Measurements from ENCODE around the gene SETD2.
A peak's percentile ranks its signal among the peaks of the same experiment; 100 is the strongest.

Gene SETD2

DNA sequence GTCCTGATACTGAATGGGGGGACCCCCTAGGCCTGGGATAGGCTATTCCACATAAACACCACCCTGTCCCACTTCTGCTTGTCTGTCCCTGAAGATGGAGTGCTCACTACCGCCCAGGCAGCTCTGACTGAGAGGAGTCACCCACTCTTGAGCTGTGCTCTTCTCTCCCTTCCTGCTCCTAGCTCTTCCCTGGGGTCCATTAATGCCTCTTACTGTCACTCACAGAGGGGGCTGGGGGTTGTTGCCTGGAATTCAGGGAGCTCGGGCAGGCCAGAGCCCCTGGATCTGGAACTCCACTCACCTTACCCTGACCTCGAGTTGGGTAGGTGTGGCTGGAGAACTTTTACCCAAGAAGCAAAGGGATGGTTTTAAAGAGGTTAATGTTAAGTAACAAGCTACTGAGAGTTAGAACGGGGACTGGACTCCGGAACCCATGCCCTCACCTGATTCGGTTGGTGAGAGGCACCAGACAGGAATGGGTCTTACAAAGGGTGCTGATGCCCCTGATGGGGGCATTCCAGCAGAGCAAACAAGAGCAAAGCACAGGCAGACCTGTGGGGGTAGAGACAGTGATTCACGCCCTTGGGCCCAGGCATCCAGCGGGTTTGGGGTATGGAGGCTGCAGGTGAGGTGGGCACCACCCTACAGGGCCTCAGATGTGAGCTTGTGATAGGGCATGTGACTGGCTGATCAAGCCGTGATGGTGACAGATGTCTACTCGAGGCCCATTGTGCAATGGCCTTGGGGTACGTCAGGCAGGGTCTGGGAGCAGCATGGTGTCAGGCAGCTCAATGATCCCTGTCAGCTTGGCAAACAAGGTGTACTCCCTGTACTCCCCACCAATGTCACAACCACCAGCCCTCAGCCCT, 179.1 kb downstream of the SETD2 start:
- no peak for DNase-seq (ENCODE audit: low spot score)

DNA sequence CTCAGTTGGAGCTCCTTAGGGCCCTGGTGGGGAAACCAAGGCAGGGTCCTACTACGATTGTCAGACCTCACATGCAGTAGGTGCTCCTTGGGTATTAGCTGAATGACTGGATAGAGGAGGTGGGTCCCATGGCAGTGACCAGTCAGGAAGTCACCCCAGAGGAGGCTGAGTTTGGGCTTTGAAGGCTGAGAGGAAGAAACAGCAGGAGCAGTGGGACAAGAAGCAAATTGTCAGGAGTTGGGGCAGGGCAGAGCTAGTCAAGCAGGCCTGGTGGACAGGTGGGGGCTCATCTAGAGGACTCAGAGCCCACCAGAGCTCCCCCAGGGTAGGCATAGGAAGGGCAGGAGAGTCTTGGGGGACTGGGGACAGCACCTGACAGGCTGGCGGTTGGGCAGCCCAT, 181.4 kb downstream of the SETD2 start:
- no peak for DNase-seq (ENCODE audit: low spot score)

GRCh38 chr3:46981932-46982471, 181.9 kb downstream of the SETD2 start:
- no peak for DNase-seq (ENCODE audit: low spot score)

GRCh38 chr3:46979958-46980497, 183.9 kb downstream of the SETD2 start:
- DNase-seq (ENCODE audit: low spot score) = peak; percentile 80

DNA sequence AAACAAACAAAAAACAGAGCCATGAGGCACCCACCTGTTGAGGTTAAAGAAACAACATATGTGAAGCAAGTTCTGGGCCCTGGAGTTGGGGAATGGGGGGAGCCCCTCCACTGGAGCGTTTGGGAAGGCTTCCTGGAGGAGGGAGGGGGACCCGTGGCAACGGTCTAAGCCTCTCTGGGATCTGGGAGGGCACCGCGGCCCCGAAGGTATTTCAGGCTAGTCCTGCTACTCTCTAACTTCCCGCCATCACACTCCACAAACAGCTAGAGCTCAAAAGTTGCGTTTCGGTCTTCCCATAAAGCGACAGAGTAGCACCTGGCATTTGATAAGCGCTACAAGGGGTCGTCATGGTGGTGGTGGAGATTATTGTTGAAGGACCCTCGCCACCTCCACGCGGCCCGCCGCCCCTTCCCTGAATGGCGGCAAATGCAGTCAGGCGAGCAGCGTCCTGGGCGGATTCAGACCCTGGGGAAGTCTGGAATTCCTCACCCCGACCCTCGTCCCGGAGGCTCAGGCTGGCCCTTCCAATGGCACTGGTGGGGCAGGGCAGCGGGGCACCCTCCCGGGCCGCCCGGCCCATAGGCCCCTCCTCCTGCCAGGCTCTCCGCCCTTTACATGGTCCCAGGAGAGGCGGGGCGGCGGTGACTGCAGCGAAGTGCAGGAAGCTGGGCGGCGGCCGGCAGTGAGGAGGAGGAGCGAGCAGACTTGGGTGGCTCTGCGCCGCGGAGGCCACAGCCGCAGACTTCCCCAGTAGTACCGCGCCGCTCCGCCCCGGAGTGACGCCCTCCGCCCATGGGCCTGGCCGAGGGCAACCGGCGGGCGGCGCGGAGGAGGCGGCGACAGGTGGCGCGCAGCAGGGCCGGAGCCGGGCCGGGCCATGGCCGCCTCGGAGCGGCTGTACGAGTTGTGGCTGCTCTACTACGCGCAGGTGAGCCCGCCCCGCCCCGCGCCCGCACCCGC, 184.6 kb downstream of the SETD2 start, which contains the start of gene NBEAL2:
TSS of gene NBEAL2 (plus strand) at position 682 of the 960 bp plus-strand sequence. CDS start at position 878, 196 bp downstream.
- peak; percentile 94 for DNase-seq (ENCODE audit: low spot score)

DNA sequence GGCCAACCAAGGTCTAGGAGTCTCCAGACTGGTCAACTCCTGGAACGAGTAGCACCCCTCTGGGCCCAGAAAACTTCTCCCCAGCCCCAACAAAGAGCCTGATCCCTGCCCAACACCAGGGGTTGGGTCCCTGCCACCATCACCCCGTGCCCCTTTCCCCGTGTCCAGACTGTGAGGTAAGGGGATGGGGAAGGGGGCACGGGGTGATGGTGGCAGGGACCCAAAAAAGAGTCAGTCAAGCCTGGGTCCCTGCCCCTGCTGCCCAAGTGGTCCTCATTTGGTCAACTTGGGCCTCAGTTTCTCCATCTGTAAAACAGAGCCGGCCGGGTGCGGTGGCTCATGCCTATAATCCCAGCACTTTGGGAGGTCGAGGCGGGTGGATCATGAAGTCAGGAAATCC, 185.5 kb downstream of the SETD2 start:
- DNase-seq (ENCODE audit: low spot score) = no peak

- DNase-seq (ENCODE audit: low spot score) = no peak
These were observed 186.1 kb downstream of the SETD2 start for GRCh38 chr3:46977811-46978195.

DNA sequence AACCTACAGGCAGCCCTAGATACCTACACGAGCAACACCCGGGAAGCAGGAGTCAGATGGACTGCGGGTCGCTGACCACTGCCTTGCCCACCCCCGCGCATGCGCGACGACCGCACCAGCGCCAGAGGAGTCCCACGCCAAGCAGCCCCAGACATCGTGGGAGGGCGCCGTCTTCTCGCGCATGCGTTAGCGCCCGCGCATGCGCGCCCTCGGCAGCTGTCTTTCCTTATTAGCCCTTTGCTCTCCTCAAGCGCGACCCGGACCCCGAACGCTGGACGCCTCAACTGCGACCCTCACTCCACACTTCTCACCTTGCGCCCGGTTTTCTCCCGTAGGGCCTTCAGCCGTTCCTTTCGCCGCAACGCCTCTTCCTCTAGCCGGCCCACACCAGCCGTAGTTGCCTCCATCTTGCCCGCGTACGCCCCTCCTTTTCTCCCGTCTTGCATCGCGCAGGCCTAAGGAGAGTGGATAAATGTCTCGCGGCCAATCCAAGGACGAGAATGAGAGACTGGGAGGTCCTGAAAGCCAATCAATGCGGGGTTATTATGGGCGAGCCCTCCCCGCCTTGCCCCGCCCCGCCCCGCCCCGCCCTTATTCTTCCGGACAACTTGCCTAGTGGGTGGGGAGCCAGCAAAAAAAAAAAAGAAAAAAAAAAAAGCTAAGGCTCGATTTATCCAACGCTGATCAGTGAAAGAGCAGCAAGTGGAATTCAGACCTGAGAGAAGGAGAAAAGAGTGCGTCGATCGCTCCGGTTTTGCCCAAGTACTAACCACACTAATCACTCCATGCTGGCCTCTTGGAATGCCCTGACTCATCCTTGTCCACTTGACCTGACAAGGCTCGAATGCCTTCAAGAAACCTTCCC, 187.4 kb downstream of the SETD2 start, which contains the start of gene CCDC12:
TSS of gene CCDC12 (minus strand) at position 420 of the 865 bp plus-strand sequence. CDS start at position 407, 13 bp downstream.
- DNase-seq (ENCODE audit: low spot score) = peak; percentile 95

DNA sequence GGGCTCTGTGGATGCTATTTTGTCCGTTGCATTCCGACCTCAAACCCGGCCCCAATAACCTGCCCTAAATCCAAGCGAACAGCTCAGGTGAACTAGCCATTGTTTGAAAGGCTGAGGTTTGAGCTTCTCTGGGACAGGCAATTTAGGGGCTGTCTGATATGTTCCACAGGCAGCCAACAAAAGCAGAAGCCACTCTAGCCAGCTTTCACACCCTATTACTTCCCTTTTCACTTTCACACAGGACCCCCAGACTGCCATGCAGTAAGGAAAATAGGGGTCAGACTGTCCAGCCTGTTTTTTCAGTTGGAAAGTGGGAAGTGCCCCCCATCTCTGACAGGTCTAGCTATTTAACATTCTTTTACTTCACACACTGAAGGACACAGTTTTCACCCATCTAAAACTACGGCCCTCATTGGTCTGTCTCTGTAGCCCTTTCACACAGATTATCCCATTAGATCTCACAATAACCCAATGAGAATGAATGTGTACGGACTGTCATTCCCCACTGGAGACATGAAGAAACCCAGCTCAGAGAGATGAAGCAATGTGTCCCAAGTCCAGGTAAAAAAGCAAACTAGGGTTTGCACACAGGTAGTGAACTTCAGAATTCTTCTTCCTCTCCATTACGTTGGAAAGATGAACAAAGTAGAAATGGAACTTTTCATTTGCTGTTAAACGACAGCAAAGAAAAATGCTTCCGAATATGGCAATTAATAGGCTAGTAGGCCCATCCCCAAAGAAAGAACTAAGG, 189.3 kb downstream of the SETD2 start:
- DNase-seq (ENCODE audit: low spot score) = no peak

- no peak for DNase-seq (ENCODE audit: low spot score)
These were observed 191.5 kb downstream of the SETD2 start for GRCh38 chr3:46972396-46972795.

- DNase-seq (ENCODE audit: low spot score) = no peak
These were observed 192.2 kb downstream of the SETD2 start for GRCh38 chr3:46971742-46972141.

DNA sequence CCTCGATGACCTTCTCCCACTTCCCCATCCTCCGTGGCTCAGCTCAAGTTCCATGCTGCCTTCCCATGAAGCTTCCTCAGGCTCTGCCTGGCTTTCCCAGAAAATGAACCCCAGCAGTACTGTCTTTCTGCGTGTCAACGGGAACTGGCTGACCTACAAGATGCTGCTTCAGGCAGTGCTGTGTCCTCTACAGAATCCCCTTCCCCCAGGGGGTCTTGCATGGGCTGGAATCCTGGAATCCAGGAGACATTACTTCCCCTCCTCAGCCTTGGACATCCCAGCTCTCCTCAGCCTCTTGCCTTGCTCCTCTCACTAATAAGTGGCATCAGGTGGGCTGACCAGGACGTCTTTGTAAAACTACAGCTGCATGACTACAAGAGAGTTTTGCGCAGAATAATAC, 192.8 kb downstream of the SETD2 start:
- no peak for DNase-seq (ENCODE audit: low spot score)

DNA sequence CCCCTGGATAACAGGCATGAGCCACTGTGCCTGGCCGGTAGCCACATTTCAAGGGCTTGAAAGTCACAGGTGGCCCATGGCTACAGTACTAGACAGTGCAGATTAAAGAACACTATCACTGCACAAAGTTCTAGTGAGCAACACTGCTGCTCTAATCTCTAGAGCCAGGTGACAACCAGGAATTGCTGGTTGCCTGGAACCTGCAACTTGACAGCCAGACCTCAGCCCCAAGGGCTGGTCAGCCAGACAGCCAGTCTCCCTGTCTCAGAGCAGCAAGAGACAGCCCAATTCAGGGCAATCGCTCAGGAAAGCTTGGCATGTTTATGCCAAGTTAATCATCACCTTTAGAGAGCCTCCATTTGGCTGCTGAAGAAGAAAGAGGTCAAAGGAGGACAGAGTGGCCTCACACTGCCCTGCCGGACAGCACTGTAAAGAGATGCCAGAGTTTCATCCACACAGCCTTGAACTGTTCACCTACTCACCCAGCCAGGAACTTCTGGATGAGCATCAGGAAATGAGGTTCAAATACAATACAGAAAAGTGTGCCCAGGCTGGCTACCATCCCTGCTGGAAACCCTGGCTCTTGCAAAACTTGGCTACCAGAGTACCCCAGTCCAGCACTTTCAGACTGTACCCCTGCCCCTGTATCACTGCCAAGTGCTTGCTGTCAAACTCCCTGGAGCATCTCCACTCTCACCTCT, 193.4 kb downstream of the SETD2 start:
- DNase-seq (ENCODE audit: low spot score) = no peak

- DNase-seq (ENCODE audit: low spot score) = no peak
These were observed 195.0 kb downstream of the SETD2 start for GRCh38 chr3:46968783-46969428.

- no peak for DNase-seq (ENCODE audit: low spot score)
These were observed 197.1 kb downstream of the SETD2 start for GRCh38 chr3:46966811-46967210.

Data from D341Med (cell line).